SK-N-SH (cell line): Measurements from ENCODE around the gene LRP1-AS. TPM values are rescaled to one million over a fixed set of nuclear protein-coding genes. Genes with fewer than 3 reads are reported as not detected.

Experiments used
- CTCF ChIA-PET: fragments of 300-600, 350-600 bp; formaldehyde crosslinking; extraction: SDS; loops from one replicate; lab custom pipeline; 2021; lab: Yijun Ruan, JAX
- POLR2A ChIA-PET: fragments of 350-600 bp; sonication (Branson Sonifier 250); formaldehyde crosslinking; extraction: SDS; loops from one replicate; lab custom pipeline; 2020; ENCODE audit warnings: antibody characterized with exemption, inconsistent platforms; lab: Yijun Ruan, JAX
- DNase-seq: peaks from one replicate; pipeline ENCODE4 v3.0.0; 2012
- H2AFZ ChIP-seq: fragments of 200-600 bp; sonication (generic); 2 replicates; pipeline ENCODE4 v1.8.1; 2016; ENCODE audit warnings: antibody characterized with exemption, mild to moderate bottlenecking, low read depth
- H3F3A ChIP-seq: fragments of 200-600 bp; sonication (generic); replicated peaks from 2 replicates; pipeline ENCODE3; 2016; ENCODE audit warnings: antibody characterized with exemption, mild to moderate bottlenecking; ENCODE audit not compliant: insufficient read depth
- H3K27ac ChIP-seq, 2 experiments: fragments of 200-500 bp in 1 of 2; fragments of 200-600 bp in 1 of 2; sonication (Bioruptor generic) in 1 of 2; sonication (generic), shearing (Covaris generic) in 1 of 2; 2 replicates each; pipeline versions ENCODE4 v1.5.1 to v1.6.1; 2014 to 2016; ENCODE audit warnings: low read depth in 2 of 2, inconsistent platforms in 1 of 2, low read length in 1 of 2, mild to moderate bottlenecking in 1 of 2, mixed read lengths in 1 of 2
- H3K27me3 ChIP-seq: fragments of 200-600 bp; sonication (generic), shearing (Covaris generic); 2 replicates; pipeline ENCODE4 v1.6.1; 2016; ENCODE audit warnings: mixed run types; ENCODE audit not compliant: insufficient read depth
- H3K36me3 ChIP-seq, 2 experiments: fragments of 200-500 bp in 1 of 2; fragments of 200-600 bp in 1 of 2; sonication (Bioruptor generic) in 1 of 2; sonication (generic) in 1 of 2; replicated peaks in 1 of 2; 2 replicates each; pipeline versions ENCODE3 to v1.5.1; 2014 to 2016; ENCODE audit warnings: low read length in 1 of 2, mild to moderate bottlenecking in 1 of 2; ENCODE audit not compliant: insufficient read depth in 2 of 2, control insufficient read depth in 1 of 2
- H3K4me1 ChIP-seq, 2 experiments: fragments of 200-500 bp in 1 of 2; fragments of 200-600 bp in 1 of 2; sonication (Bioruptor generic) in 1 of 2; sonication (generic), shearing (Covaris generic) in 1 of 2; 2 replicates each; pipeline versions ENCODE4 v1.5.1 to v1.6.1; 2014 to 2016; ENCODE audit warnings: low read depth in 1 of 2, low read length in 1 of 2, mixed run types in 1 of 2; ENCODE audit not compliant: insufficient read depth in 2 of 2, control insufficient read depth in 1 of 2
- H3K4me2 ChIP-seq: fragments of 200-600 bp; sonication (generic), shearing (Covaris generic); 2 replicates; pipeline ENCODE4 v1.6.1; 2017; ENCODE audit warnings: mixed run types
- H3K4me3 ChIP-seq, 2 experiments: fragments of 200-500 bp in 1 of 2; fragments of 200-600 bp in 1 of 2; sonication (Bioruptor generic) in 1 of 2; sonication (generic), shearing (Covaris generic) in 1 of 2; 2 replicates each; pipeline versions ENCODE4 v1.5.1 to v1.8.1; 2014 to 2016; ENCODE audit warnings: low read depth in 2 of 2, inconsistent platforms in 1 of 2, low read length in 1 of 2, mild to moderate bottlenecking in 1 of 2, mixed read lengths in 1 of 2, moderate library complexity in 1 of 2
- H3K79me2 ChIP-seq: fragments of 200-600 bp; sonication (generic); 2 replicates; pipeline ENCODE4 v1.8.1; 2017; ENCODE audit warnings: mild to moderate bottlenecking; ENCODE audit not compliant: insufficient read depth
- H3K9ac ChIP-seq: fragments of 200-600 bp; sonication (generic); 2 replicates; pipeline ENCODE4 v1.6.1; 2017; ENCODE audit warnings: mixed run types
- H3K9me2 ChIP-seq: fragments of 200-600 bp; sonication (generic); 2 replicates; pipeline ENCODE4 v1.6.1; 2017; ENCODE audit warnings: mixed run types
- H3K9me3 ChIP-seq: fragments of 200-600 bp; sonication (generic); 2 replicates; pipeline ENCODE4 v1.6.1; 2017; ENCODE audit warnings: mixed run types, mild to moderate bottlenecking, moderate library complexity
- H4K20me1 ChIP-seq: fragments of 200-600 bp; sonication (generic); 2 replicates; pipeline ENCODE4 v1.6.1; 2017; ENCODE audit warnings: mild to moderate bottlenecking, mixed run types; ENCODE audit not compliant: insufficient read depth
- CHD2 ChIP-seq: fragments of 150-350 bp; IDR thresholded peaks from 2 replicates; pipeline ENCODE4 v1.6.1; 2018; ENCODE audit warnings: low read length; ENCODE audit not compliant: partially characterized antibody
- ELF1 ChIP-seq: IDR thresholded peaks from 2 replicates; pipeline ENCODE4 v1.4.0; 2012
- GATA2 ChIP-seq: sonication (generic); formaldehyde crosslinking; IDR thresholded peaks from 2 replicates; pipeline ENCODE4 v1.5.0; 2020; ENCODE audit warnings: mild to moderate bottlenecking, missing genetic modification reagents
- MXI1 ChIP-seq: IDR thresholded peaks from 2 replicates; pipeline ENCODE4 v1.6.1; 2012; ENCODE audit warnings: mild to moderate bottlenecking, low read depth, low read length, improper control_type of control experiment
- RAD21 ChIP-seq: IDR thresholded peaks from 2 replicates; pipeline ENCODE4 v1.6.1; 2012; ENCODE audit warnings: mild to moderate bottlenecking, low read length
- YY1 ChIP-seq: IDR thresholded peaks from 2 replicates; pipeline ENCODE4 v1.4.0; 2012; ENCODE audit warnings: low read depth, mild to moderate bottlenecking
- WGBS: methylation state at CpG from one replicate; pipeline ENCODE4 v1.1.6; 2017; ENCODE audit warnings: low lambda C conversion rate; 5-methylcytosine and 5-hydroxymethylcytosine counted together
- polyA plus RNA-seq, 3 experiments: library from polyadenylated mRNA; depleted of rRNA; stranded (reverse); fragments of >200 nt; gene quantifications; 2 replicates each; pipeline ENCODE4 v1.2.3, GENCODE V29; 2012
- TF ChIP-seq, protein P1 (sequence below): IDR thresholded peaks from 2 replicates; pipeline ENCODE4; 2012
- TF ChIP-seq, protein P2 (sequence below): fragments of 200-600 bp; sonication (generic); IDR thresholded peaks from 2 replicates; pipeline ENCODE4 v1.6.1; 2017; ENCODE audit warnings: antibody characterized with exemption, mild to moderate bottlenecking, moderate library complexity

The LRP1-AS gene
- polyA plus RNA-seq, 1 of the 3 experiments (the other 2 are of a cell fraction) = not detected

DNA sequence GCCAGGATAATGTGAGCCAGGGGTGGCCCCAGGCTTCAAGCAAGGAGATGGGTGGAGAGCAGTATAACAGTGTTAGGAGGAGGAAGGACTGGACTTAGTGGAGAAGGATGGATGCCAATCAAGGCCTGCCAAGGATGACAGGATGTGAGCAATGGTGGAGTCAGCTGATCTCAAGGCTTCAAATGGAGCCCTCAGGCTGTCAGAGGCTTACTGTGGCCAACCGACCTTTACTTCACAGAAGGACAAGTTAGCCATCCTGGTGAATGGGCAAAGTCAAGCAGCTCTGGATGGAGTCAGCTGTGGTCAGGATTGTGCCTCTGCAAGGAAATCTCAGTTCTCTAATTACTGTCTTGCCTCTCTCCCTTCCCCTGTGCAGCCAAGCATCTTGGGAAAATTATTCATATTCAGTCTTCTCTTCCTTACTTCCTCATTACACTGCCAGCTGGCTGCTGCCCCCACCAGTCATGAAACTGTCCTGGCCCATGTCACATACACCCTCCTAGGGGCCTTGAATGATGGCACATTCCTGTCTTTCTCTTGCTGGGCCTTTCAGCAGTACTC is 28.6 kb downstream of the LRP1-AS start:
- Histone ChIP-seq H3K4me3 (no peak overlapping the region), H3K36me3 (no peaks in the 10 kb centered on the region), H3K79me2 (no peaks in the 10 kb centered on the region), H4K20me1 (no peaks in the 10 kb centered on the region), H3K9ac (no peak overlapping the region), H3K4me2 (no peak overlapping the region), H2AFZ (no peak overlapping the region), H3K9me2 (no peaks in the 10 kb centered on the region), H3K27me3 (no peaks in the 10 kb centered on the region), H3K4me1 (no peaks in the 10 kb centered on the region), H3K9me3 (no peaks in the 10 kb centered on the region), H3K27ac (no peak overlapping the region), H3F3A (no peaks in the 10 kb centered on the region)
- no peak for TF ChIP-seq YY1
- CTCF ChIA-PET = interaction anchor here (0.9 to 23.5 kb wide), 7 partner anchors 49 to 117 kb away, joined by 3 to 643 read pairs (median 9); partner anchors contain the start of gene ZBTB39
- WGBS = no CpG with 5 or more reads among the region's 1 CpG
- no peak for DNase-seq
- POLR2A ChIA-PET = no interaction called here

DNA sequence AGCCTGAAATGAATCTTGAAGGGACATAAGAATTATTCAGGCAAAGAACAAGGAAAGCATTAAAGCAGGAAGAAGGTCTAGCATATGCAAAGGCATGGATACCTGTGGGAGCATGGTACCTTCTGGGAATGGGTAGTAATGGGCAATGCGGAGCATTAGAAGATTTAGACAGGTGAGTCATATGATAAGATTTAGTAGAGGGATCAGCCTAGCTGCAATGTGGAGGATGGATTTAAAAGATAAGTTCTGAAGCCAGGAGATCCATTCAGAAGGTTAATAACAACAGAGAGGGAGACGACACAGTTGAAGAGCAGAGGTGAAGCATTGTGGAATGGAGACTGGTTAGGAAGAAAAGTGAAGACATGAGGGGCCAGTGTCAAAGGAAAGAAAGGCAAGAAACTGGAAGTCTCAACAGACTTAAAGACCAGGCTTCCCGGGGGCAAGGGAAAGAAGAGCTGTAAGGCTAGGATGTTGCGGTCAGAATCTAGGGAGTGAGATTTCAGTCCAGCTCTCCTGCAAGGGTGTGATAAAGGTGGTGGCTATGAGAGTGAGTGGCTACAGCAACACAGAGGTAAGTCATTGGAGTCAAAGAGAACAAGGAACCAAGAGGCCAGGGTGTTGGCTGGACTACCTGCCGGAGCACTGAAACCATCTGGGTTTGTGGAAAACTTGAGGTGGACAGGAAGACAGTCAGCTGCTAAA is 30.7 kb downstream of the LRP1-AS start:
- H3K27me3 ChIP-seq = no peaks in the 10 kb centered on the region

DNA sequence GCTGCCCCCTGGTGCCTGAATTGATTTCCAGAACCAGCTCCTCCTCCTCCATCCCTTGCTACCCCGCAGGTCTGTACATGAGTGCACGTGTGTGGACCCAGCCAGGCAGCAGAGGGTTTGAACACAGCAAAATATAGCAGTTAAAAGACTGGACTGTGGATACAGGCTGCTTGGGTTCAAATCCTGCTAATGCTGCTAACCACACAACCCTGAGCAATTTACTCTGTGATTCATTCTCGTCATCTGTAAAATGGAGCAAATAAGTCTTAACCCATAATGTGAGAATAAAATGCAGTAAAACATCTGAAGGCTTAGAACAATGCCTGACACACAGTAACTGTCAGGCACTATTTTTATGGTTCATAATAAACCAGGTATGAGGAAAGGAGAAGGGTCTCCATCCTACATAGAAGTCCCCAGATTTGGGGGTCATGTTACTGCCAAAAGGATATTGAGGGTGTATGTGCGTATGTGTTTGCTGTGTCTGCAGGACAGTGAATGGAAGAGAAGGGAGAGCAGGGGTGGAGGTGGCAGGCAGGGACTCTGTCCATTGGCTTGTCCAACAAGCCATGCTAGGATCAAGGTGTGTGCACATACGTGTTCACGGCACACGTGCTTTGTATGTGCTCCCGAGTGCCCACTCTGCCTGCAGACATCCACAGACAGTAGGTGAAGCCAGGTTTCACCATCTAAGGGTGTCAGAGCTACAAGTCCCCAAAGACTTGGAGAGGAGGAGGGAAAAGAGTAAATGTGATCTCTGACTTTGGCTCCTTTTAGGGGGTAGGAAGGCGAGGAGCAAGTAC is 34.7 kb downstream of the LRP1-AS start:
- Histone ChIP-seq H3K9ac (no peak overlapping the region), H3F3A (no peaks in the 10 kb centered on the region), H3K27ac (peak overlapping the region in 1 of 2 experiments; percentile 0; a peak in 2 of 4 replicates), H4K20me1 (no peaks in the 10 kb centered on the region), H3K4me3 (peak overlapping the region in 1 of 2 experiments; percentile 46; a peak in 1 of 4 replicates), H2AFZ (peak overlapping the region; percentile 18; the same call in 1 of the 2 replicates), H3K36me3 (no peaks in the 10 kb centered on the region), H3K9me3 (no peaks in the 10 kb centered on the region), H3K4me1 (peaks cover 0 to 9% of the 10 kb centered on the region in 2 experiments; a peak in 2 of 4 replicates), H3K27me3 (no peaks in the 10 kb centered on the region), H3K4me2 (peak overlapping the region; percentile 58), H3K79me2 (no peaks in the 10 kb centered on the region), H3K9me2 (no peaks in the 10 kb centered on the region)
- DNase-seq = no peak
- 71% methylated on average over 9 of the region's 9 CpGs for WGBS
- TF ChIP-seq, protein P1, sequence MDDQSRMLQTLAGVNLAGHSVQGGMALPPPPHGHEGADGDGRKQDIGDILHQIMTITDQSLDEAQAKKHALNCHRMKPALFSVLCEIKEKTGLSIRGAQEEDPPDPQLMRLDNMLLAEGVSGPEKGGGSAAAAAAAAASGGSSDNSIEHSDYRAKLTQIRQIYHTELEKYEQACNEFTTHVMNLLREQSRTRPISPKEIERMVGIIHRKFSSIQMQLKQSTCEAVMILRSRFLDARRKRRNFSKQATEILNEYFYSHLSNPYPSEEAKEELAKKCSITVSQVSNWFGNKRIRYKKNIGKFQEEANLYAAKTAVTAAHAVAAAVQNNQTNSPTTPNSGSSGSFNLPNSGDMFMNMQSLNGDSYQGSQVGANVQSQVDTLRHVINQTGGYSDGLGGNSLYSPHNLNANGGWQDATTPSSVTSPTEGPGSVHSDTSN = no peak
- TF ChIP-seq MXI1 (peak; percentile 92), ELF1 (no peak), RAD21 (peak; percentile 98)
- TF ChIP-seq, protein P2, sequence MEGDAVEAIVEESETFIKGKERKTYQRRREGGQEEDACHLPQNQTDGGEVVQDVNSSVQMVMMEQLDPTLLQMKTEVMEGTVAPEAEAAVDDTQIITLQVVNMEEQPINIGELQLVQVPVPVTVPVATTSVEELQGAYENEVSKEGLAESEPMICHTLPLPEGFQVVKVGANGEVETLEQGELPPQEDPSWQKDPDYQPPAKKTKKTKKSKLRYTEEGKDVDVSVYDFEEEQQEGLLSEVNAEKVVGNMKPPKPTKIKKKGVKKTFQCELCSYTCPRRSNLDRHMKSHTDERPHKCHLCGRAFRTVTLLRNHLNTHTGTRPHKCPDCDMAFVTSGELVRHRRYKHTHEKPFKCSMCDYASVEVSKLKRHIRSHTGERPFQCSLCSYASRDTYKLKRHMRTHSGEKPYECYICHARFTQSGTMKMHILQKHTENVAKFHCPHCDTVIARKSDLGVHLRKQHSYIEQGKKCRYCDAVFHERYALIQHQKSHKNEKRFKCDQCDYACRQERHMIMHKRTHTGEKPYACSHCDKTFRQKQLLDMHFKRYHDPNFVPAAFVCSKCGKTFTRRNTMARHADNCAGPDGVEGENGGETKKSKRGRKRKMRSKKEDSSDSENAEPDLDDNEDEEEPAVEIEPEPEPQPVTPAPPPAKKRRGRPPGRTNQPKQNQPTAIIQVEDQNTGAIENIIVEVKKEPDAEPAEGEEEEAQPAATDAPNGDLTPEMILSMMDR = peak; percentile 95
- ChIA-PET CTCF (interaction anchor here (0.5 to 5.0 kb wide), 45 partner anchors 8 to 389 kb away, joined by 3 to 240 read pairs (median 7); partner anchors contain the start of genes LRP1, MYO1A, NAB2 and NEMP1), POLR2A (interaction anchor here (0.6 to 1.7 kb wide), 6 partner anchors 12 to 128 kb away, joined by 3 to 23 read pairs (median 7); partner anchors contain the start of genes LRP1 and NEMP1)

More for the DNA sequence above, 30.7 kb downstream of the LRP1-AS start:
- no peak overlapping the region for H3K27ac ChIP-seq
- no peak for TF ChIP-seq CHD2
- no peak for TF ChIP-seq GATA2 (CRISPR knock-in tag)
- TF ChIP-seq, protein P1 = no peak
- H3F3A ChIP-seq = no peaks in the 10 kb centered on the region
- no peak overlapping the region for H3K4me2 ChIP-seq
- no peak overlapping the region for H3K4me3 ChIP-seq
- POLR2A ChIA-PET = no interaction called here
- DNase-seq = no peak
- H3K4me1 ChIP-seq = peaks cover 0 to 4% of the 10 kb centered on the region in 2 experiments; a peak in 1 of 4 replicates
- whole genome bisulfite sequencing = 82% methylated on average over 5 of the region's 5 CpGs
- no peaks in the 10 kb centered on the region for H3K9me2 ChIP-seq
- H3K9ac ChIP-seq = no peak overlapping the region
- no peaks in the 10 kb centered on the region for H3K9me3 ChIP-seq
- H3K79me2 ChIP-seq = no peaks in the 10 kb centered on the region
- CTCF ChIA-PET = interaction anchor here (0.6 to 23.5 kb wide), 11 partner anchors 8 to 108 kb away, joined by 3 to 643 read pairs (median 4); no protein-coding TSS in a partner anchor
- no peaks in the 10 kb centered on the region for H3K36me3 ChIP-seq
- no peaks in the 10 kb centered on the region for H4K20me1 ChIP-seq
- no peak overlapping the region for H2AFZ ChIP-seq
